PC-3 (cell line): ENCODE data around the gene PDF.

Source experiments
- EZH2 ChIP-seq: fragments of 300-600 bp; sonication (generic); IDR thresholded peaks from one replicate; pipeline ENCODE4 v1.6.1; 2017; ENCODE audit warnings: antibody characterized with exemption, mild to moderate bottlenecking, low read length; ENCODE audit not compliant: unreplicated experiment
- EZH2phosphoT487 ChIP-seq: fragments of 300-600 bp; sonication (generic); IDR thresholded peaks from 2 replicates; pipeline ENCODE4 v1.6.1; 2018; ENCODE audit warnings: mild to moderate bottlenecking, antibody characterized with exemption, low read length, borderline replicate concordance
- TF ChIP-seq, protein P1 (sequence below): fragments of 300-600 bp; sonication (generic); conservative IDR thresholded peaks from 2 replicates; pipeline ENCODE4 v1.5.1; 2017; ENCODE audit warnings: antibody characterized with exemption, low read depth, mild to moderate bottlenecking, low read length

DNA sequence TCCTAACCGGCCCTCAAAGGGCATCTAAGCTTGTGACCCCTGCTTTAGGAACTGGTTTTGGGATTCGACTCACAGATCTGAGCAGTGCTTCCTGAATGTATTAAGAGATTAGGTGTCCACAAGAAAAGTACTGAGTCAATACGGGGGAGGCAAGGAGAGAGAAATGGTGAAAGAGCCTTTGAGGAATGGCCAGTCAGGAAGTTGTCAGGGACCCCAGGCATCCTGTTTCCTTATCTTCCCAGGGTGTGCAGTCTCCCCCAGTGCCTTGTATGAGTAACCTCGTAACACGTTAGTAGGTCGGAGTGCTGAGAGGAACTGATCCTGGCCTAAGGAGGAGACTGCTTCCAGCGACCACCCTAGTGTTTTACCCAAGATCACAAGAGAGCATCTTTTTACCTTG, 37.6 kb upstream of the PDF start:
- no peak for TF ChIP-seq EZH2phosphoT487
- TF ChIP-seq, protein P1, sequence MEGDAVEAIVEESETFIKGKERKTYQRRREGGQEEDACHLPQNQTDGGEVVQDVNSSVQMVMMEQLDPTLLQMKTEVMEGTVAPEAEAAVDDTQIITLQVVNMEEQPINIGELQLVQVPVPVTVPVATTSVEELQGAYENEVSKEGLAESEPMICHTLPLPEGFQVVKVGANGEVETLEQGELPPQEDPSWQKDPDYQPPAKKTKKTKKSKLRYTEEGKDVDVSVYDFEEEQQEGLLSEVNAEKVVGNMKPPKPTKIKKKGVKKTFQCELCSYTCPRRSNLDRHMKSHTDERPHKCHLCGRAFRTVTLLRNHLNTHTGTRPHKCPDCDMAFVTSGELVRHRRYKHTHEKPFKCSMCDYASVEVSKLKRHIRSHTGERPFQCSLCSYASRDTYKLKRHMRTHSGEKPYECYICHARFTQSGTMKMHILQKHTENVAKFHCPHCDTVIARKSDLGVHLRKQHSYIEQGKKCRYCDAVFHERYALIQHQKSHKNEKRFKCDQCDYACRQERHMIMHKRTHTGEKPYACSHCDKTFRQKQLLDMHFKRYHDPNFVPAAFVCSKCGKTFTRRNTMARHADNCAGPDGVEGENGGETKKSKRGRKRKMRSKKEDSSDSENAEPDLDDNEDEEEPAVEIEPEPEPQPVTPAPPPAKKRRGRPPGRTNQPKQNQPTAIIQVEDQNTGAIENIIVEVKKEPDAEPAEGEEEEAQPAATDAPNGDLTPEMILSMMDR = no peak
- TF ChIP-seq EZH2 = no peak
